Calu3 (cell line): ENCODE measurements around the gene NRCAM. TPM values are rescaled to one million over a fixed set of nuclear protein-coding genes. Genes with fewer than 3 reads are reported as not detected.
"Not testable (repeated sequence)": the region's sequence is repeated elsewhere in the genome, so short reads cannot be mapped to it uniquely, and the experiment has no call there.

Experiments
- BruUV-seq: library from RNA; stranded (reverse); fragments of 400-500 nt; replicated peaks from 2 replicates; lab custom pipeline; 2021; lab: Mats Ljungman, UMichigan
- CTCF ChIA-PET: fragments of 300-600 bp; sonication (Branson Sonifier 250); formaldehyde crosslinking; loops from one replicate; lab custom pipeline; 2022; ENCODE audit warnings: antibody characterized with exemption; lab: Charles Lee
- DNase-seq: peaks from one replicate; pipeline ENCODE4 v3.0.0; 2022
- H3K27ac Mint-ChIP-seq: one replicate; pipeline ENCODE4 v1.8.0; 2022; ENCODE audit warnings: mixed read lengths; ENCODE audit not compliant: unreplicated experiment
- H3K27me3 Mint-ChIP-seq: one replicate; pipeline ENCODE4 v1.8.0; 2022; ENCODE audit warnings: mixed read lengths; ENCODE audit not compliant: unreplicated experiment
- H3K36me3 Mint-ChIP-seq: one replicate; pipeline ENCODE4 v1.8.0; 2022; ENCODE audit warnings: mild to moderate bottlenecking, moderate library complexity, mixed read lengths; ENCODE audit not compliant: insufficient read depth, unreplicated experiment
- H3K4me1 Mint-ChIP-seq: one replicate; pipeline ENCODE4 v1.8.0; 2022; ENCODE audit warnings: mild to moderate bottlenecking, low read depth, mixed read lengths; ENCODE audit not compliant: unreplicated experiment
- H3K4me3 Mint-ChIP-seq: one replicate; pipeline ENCODE4 v1.8.0; 2022; ENCODE audit warnings: mild to moderate bottlenecking, low read depth, moderate library complexity, mixed read lengths; ENCODE audit not compliant: unreplicated experiment
- H3K9me3 Mint-ChIP-seq: one replicate; pipeline ENCODE4 v1.8.0; 2022; ENCODE audit warnings: low read depth, mixed read lengths; ENCODE audit not compliant: unreplicated experiment
- intact Hi-C: fragments of 100-400 bp; cut with micrococcal nuclease; formaldehyde crosslinking; loops from one replicate; pipeline ENCODE4 v1.10.0; 2022; ENCODE audit not compliant: unreplicated experiment
- total RNA-seq: library from RNA; stranded (reverse); gene quantifications from 2 replicates; pipeline ENCODE4 v1.2.3, GENCODE V29; 2022
- TF ChIP-seq, protein P1 (sequence below): fragments of 200-600 bp; IDR thresholded peaks from one replicate; pipeline ENCODE4 v1.8.0; 2022; ENCODE audit warnings: antibody characterized with exemption; ENCODE audit not compliant: unreplicated experiment

NRCAM gene
- total RNA-seq, 1 experiment from 2014 or later = 15.0 TPM

DNA sequence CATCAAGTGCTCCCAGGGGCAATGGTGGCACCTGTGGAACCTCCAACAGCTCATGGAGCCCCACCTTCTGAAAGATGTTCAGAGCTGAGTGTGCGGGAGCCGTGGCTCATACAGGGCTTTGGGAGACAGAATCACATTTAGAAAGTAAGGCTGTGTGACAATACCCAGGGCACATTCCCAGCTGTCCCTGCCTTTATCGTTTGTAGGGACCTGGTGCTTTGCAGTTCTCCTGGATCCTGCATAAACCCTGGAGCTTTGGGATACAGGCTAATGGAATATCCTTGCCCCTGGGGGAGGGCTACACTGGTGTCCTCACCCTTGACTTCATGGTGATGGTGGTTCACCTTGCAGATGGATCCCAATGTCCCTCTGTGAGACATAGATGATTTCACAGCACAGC is 191.2 kb downstream of the NRCAM start:
- no peaks in the 10 kb centered on the region for H3K27me3 Mint-ChIP-seq
- no peak overlapping the region for H3K27ac Mint-ChIP-seq
- H3K36me3 Mint-ChIP-seq = peaks cover 5% of the 10 kb centered on the region
- no peak overlapping the region for H3K4me3 Mint-ChIP-seq
- intact Hi-C loops = no loop called here
- TF ChIP-seq, protein P1, sequence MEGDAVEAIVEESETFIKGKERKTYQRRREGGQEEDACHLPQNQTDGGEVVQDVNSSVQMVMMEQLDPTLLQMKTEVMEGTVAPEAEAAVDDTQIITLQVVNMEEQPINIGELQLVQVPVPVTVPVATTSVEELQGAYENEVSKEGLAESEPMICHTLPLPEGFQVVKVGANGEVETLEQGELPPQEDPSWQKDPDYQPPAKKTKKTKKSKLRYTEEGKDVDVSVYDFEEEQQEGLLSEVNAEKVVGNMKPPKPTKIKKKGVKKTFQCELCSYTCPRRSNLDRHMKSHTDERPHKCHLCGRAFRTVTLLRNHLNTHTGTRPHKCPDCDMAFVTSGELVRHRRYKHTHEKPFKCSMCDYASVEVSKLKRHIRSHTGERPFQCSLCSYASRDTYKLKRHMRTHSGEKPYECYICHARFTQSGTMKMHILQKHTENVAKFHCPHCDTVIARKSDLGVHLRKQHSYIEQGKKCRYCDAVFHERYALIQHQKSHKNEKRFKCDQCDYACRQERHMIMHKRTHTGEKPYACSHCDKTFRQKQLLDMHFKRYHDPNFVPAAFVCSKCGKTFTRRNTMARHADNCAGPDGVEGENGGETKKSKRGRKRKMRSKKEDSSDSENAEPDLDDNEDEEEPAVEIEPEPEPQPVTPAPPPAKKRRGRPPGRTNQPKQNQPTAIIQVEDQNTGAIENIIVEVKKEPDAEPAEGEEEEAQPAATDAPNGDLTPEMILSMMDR = no peak
- BruUV-seq = no TSS peak
- peaks cover 7% of the 10 kb centered on the region for H3K4me1 Mint-ChIP-seq
- DNase-seq = no peak
- CTCF ChIA-PET = no interaction called here
- no peaks in the 10 kb centered on the region for H3K9me3 Mint-ChIP-seq

DNA sequence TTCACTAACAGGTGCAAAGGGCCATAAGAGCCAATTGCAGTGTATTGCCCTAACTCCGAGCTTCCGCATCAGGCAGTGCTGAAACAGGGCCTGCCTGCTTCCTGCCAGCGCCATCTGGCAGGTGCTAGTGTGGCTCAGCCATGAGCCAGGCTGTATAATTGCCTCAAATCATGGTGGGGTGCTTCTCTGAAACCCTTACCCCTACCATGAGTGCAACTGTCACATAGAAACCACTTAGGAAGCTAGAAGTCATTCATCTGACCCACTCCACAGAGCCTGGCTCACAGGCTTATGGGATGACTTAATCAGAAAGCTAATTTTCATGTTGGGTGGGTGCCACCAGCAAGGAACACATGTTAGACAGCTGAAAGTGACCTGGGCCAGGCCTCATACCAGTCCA is 192.8 kb downstream of the NRCAM start:
- no peak for DNase-seq
- CTCF ChIA-PET = no interaction called here

DNA sequence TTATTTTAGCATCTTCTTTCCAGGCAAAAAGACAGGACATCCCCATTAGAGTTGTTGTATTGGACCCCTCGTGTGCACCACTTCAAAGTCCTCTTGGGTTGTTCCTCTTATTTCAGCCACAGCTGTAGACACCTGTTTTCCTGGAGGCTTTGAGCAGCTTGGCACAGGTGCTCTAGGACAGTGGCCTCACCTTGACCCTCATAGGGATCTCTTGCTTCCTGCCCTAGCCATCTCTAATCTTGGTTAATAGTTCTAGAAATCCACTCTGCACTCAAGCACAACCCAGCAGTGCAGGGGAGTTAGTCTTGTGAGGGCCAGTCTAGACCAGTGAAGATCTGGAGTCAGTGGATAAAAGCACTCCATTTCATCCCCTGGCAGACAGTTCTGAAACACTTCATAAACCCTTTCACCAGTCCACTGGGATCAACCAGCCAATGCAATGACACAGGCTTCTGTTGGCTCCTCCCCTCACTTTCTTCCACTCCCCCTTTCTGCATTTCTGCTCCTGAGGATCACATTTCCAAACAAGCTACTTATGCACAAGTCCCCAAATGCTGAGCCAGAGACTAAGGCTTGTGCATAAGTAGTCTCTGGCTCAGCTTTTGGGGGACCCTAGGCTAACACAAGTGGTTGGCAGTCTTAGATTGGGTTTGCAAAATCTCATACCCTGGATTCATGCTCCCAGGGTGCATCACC is 194.5 kb downstream of the NRCAM start:
- CTCF ChIA-PET = no interaction called here
- Mint-ChIP-seq H3K27me3 (no peaks in the 10 kb centered on the region), H3K27ac (no peak overlapping the region), H3K9me3 (peaks cover 4% of the 10 kb centered on the region), H3K4me3 (no peak overlapping the region), H3K36me3 (no peaks in the 10 kb centered on the region), H3K4me1 (no peaks in the 10 kb centered on the region)
- intact Hi-C loops = no loop called here
- no peak for DNase-seq
- TF ChIP-seq, protein P1 = no peak
- BruUV-seq = no TSS peak

More for the DNA sequence above, 192.8 kb downstream of the NRCAM start:
- no peak overlapping the region for H3K27ac Mint-ChIP-seq
- no peaks in the 10 kb centered on the region for H3K4me1 Mint-ChIP-seq
- H3K4me3 Mint-ChIP-seq = no peak overlapping the region
- no TSS peak for BruUV-seq
- H3K9me3 Mint-ChIP-seq = peaks cover 4% of the 10 kb centered on the region
- TF ChIP-seq, protein P1 = no peak
- peaks cover 5% of the 10 kb centered on the region for H3K36me3 Mint-ChIP-seq
- H3K27me3 Mint-ChIP-seq = no peaks in the 10 kb centered on the region
- intact Hi-C loops = no loop called here

DNA sequence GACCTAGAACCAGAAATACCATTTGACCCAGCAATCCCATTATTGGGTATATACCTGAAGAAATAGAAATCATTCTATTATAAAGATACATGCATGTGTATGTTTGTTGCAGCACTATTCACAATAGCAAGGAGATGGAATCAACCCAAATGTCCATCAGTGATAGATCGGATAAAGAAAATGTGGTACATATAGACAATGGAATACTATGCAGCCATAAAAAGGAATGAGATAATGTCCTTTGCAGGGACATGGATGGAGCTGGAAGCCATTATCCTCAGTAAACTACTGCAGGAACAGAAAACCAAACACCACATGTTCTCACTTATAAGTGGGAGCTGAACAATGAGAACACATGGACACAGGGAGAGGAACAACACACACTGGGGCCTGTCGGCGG is 196.8 kb downstream of the NRCAM start:
- H3K36me3 Mint-ChIP-seq, BruUV-seq, intact Hi-C loops, H3K4me1 Mint-ChIP-seq, DNase-seq, H3K27ac Mint-ChIP-seq, CTCF ChIA-PET, H3K4me3 Mint-ChIP-seq, H3K9me3 Mint-ChIP-seq, H3K27me3 Mint-ChIP-seq: not testable (repeated sequence)

DNA sequence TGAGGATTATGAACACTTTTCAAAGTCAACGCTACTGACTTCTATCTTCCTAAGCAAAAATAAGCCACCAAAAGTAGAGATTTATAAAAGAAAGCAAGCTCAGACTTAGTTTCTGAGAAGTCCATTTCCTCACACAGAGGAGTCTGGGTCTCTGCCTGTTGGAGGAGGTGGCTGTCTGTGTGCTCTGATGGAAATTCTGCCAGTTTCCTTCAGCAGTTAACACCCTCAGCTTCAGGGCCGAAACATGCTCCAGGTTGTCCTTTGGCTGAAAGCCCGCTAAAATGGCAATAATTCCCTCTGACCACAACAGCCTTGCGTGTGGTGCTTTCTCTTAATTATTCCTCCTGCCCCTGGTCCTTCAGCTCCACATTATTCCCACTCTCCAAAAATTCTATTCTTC is 198.3 kb downstream of the NRCAM start:
- TF ChIP-seq, protein P1 = no peak
- DNase-seq = no peak
- no peak overlapping the region for H3K27ac Mint-ChIP-seq
- H3K9me3 Mint-ChIP-seq = peaks cover 4% of the 10 kb centered on the region
- intact Hi-C loops = no loop called here
- peaks cover 10% of the 10 kb centered on the region for H3K4me1 Mint-ChIP-seq
- no peaks in the 10 kb centered on the region for H3K27me3 Mint-ChIP-seq
- H3K36me3 Mint-ChIP-seq = no peaks in the 10 kb centered on the region
- no peak overlapping the region for H3K4me3 Mint-ChIP-seq
- CTCF ChIA-PET = no interaction called here
- no TSS peak for BruUV-seq
